ENCODE results near the gene CAMSAP2.
"Not testable (repeated sequence)": the region's sequence is repeated elsewhere in the genome, so short reads cannot be mapped to it uniquely, and the experiment has no call there.

GRCh38 chr1:200816624-200817224 lies 78.0 kb downstream of the CAMSAP2 start:
- TF ChIP-seq, protein P1, sequence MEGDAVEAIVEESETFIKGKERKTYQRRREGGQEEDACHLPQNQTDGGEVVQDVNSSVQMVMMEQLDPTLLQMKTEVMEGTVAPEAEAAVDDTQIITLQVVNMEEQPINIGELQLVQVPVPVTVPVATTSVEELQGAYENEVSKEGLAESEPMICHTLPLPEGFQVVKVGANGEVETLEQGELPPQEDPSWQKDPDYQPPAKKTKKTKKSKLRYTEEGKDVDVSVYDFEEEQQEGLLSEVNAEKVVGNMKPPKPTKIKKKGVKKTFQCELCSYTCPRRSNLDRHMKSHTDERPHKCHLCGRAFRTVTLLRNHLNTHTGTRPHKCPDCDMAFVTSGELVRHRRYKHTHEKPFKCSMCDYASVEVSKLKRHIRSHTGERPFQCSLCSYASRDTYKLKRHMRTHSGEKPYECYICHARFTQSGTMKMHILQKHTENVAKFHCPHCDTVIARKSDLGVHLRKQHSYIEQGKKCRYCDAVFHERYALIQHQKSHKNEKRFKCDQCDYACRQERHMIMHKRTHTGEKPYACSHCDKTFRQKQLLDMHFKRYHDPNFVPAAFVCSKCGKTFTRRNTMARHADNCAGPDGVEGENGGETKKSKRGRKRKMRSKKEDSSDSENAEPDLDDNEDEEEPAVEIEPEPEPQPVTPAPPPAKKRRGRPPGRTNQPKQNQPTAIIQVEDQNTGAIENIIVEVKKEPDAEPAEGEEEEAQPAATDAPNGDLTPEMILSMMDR (IDR thresholded peaks at IDR 0.05), result not testable (repeated sequence)
- not testable (repeated sequence) for TF ChIP-seq POLR2AphosphoS5 (IDR thresholded peaks at IDR 0.05)
